Stimulated activated CD8-positive, alpha-beta memory T cell treated with anti-CD3 and anti-CD28 coated beads, Interleukin-4, amount 100 ng/mL, for 24 hours (primary cell): ENCODE results near the gene NDUFA13.

ENCODE experiments used
- DNase-seq: peaks from one replicate; pipeline ENCODE4 v3.0.0-alpha.2; 2020; ENCODE audit warnings: low read depth

Gene NDUFA13

GRCh38 chr19:19571071-19571786 is 55.2 kb downstream of the NDUFA13 start:
- no peak for DNase-seq

GRCh38 chr19:19575411-19575810 is 59.4 kb downstream of the NDUFA13 start:
- DNase-seq, result no peak
